GM18499 (cell line): Measurements from ENCODE around the gene NPHS1.
"Not testable (repeated sequence)": the region's sequence is repeated elsewhere in the genome, so short reads cannot be mapped to it uniquely, and the experiment has no call there.

Source experiments
- ATAC-seq: cut with Tn5 transposase; IDR thresholded peaks from one replicate; pipeline ENCODE4 v1.9.1; 2021; ENCODE audit warnings: moderate number of reproducible peaks; ENCODE audit not compliant: insufficient read depth, unreplicated experiment

Gene NPHS1

GRCh38 chr19:35816846-35817245 is 35.5 kb downstream of the NPHS1 start:
- ATAC-seq: no peak

DNA sequence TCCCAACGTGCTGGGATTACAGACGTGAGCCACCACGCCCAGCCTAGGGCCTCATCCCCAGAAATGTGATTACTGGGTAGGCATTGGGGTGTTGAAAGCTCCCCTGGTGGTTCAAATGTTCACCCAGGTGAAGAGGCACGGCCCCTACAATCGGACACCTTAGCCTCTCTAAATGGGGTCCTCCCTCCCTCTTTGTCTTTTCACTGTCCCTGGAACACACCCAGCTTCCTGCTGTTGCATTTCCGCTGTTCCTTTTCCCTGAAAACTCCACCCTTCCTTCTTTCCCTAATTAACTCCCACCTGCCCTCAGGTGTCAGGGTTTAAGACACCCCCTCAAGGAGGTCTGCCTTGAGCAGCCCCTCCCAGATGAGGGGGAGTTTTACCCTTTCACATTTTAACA is 36.0 kb downstream of the NPHS1 start:
- no peak for ATAC-seq

GRCh38 chr19:35813043-35813890 is 39.0 kb downstream of the NPHS1 start:
- no peak for ATAC-seq

GRCh38 chr19:35812220-35813042 is 39.9 kb downstream of the NPHS1 start, which contains the start of gene PRODH2:
Gene PRODH2 (minus strand): TSS chr19:35812845. CDS start chr19:35812805, 40 bp downstream.
- ATAC-seq: no peak

DNA sequence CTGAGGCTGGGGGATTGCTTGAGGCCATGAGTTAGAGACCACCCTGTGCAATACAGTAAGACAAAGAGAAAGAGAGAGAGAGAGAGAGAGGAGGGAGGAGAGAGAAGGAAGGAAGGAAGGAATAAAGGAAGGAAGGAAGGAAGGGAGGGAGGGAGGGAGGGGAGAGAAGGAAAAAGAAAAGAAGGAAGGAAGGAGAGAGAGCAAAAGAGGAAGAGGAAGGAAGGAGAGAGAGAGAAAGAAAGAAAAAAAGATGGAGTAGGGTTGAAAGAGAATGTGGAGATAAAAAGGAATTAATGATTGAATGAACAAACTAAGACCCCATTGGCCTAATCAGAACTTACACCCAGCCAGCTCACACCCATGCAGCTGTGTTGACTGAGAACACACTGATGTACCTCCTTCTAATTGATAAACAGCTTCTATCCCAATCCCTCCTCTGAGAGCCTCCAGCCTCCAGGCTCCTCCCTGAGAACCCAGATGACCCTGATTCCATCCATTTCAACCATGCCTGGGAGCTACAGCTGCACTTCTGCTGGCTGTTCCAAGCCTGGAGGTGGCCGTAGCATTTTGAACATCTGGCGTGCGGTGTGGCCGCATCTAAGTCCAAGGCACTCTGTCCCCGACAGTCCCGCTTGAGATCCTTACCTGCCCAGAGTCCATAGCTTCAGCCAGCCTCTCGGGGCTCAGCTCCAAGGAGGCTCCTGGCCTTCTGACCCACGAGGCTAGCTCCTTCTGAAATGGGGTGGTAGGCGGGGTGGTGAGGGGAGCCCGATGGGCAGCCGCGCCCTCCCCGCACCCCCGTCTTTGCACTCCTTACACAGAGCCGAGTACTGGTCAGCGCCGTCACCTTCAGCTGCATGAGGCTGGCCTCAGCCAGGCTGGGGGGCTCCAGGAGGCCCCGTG is 40.7 kb downstream of the NPHS1 start:
- no peak for ATAC-seq

DNA sequence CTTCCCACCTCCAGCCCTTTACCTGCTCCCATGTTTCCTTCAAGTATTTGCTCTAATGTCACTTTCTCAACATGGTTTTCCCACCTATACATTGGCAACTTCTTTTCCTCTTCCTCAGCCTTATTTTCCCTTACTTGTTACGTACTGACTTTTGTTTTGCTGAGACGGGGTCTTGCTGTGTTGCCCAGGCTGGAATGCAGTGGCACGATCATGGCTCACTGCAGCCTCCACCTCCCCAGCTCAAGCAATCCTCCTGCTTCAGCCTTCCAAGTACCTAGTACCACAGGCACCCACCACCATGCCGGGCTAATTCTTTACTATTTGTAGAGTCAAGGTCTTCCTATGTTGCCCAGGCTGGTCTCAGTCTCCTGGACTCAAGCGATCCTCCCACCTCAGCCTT is 44.7 kb downstream of the NPHS1 start:
- no peak for ATAC-seq

DNA sequence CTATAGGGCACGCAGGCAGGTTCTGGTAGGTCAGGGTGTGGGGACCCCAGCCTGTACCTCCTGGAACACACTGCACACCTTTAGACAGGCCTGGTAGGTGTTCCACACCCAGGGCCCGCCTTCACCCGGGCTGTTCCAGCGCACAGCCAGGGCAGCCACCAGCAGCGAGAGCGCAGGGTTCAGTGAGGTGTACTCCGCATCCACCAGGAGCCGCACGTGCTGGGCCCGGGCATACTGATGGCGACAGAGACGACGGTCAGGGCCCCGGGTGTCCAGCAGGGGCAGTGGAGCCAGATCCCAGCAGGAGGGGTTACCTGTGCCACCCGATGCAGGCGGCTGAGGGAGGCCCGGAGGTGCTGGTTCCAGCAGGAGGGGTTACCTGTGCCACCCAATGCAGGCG is 45.7 kb downstream of the NPHS1 start:
- ATAC-seq: no peak

GRCh38 chr19:35805526-35806102 is 46.7 kb downstream of the NPHS1 start:
- no peak for ATAC-seq

GRCh38 chr19:35801828-35802227 is 50.5 kb downstream of the NPHS1 start:
- ATAC-seq: no peak

DNA sequence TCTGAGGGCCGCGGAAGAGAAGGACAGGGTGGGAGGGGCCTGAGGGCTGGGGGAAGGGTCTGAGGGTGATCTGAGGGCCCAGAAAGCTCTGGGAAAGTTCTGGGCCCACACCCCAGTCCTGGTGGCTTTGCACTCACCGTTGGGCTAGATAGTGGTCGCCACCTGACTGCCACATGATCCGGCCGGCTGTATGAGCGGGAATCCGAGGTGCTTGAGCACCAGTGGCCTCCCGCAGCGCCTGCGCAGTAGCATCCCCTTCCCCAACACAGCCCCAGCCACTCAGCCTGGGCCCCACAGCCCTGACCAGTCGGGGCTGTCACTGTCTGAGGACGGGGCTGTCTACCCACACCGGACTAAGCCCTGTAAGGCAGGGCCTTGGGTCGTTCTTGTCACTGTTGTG is 54.6 kb downstream of the NPHS1 start:
- ATAC-seq: no peak

- ATAC-seq: no peak
Observed at GRCh38 chr19:35796645-35797542, 55.4 kb downstream of the NPHS1 start.

DNA sequence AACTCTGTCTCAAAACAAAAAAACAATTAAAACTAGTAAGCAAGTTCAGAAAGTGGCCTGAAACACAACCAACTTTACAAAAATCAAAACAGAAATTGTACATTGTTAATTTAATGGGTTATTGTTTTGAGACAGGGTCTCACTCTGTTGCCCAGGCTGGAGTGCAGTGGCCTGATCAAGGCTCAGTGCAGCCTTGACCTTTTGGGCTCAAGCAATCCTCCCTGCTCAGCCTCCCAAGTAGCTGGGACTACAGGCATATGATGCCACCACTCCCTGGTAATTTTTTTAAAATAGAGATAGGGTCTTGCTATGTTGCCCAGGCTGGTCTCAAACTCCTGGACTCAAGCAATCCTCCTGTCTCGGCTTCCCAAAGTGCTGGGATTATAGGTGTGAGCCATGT is 56.7 kb downstream of the NPHS1 start:
- not testable (repeated sequence) for ATAC-seq

DNA sequence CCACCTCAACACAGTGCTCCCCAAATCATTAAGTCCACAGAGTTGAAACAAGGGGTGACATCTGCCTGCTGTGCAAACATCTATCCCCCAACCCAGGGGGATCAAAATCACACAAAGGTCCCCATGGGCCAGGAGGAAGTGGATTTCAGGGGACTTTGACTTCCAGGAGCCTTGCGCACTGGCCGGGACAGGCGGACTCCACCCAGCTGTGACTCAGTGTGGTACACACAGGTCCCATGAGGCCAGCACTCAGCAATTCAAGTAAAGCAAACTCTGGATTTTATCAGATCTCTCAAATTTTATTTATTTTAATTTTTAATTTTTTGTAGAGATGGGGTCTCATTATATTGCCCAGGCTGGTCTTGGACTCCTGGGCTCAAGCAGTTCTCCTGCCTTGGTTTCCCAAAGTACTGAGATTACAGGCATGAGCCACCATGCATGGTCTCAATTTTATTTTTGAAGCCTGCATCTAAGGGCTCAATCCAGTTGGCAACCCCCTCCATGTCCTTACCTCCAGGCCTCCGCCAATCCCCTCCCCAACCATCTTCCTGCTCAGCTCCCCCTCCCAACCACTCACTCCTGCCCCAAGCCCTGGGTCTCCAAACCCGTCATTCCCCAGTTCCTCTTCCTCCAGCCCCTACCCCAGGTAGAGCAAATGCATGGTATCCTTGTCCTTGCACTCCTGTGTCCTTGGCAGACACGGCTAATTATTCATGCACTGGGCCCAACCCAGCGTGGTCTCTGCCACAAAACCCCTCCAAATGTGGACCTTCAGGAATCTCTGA is 58.7 kb downstream of the NPHS1 start:
- ATAC-seq: no peak

- ATAC-seq: no peak
Observed at GRCh38 chr19:35792888-35793287, 59.4 kb downstream of the NPHS1 start.

- ATAC-seq: no peak
Observed at GRCh38 chr19:35792312-35792711, 60.0 kb downstream of the NPHS1 start.

- no peak for ATAC-seq
Observed at GRCh38 chr19:35791814-35792279, 60.5 kb downstream of the NPHS1 start.

GRCh38 chr19:35790981-35791813 is 61.1 kb downstream of the NPHS1 start:
- no peak for ATAC-seq
